Mucosa of descending colon (tissue), 3 donors: ENCODE measurements around the gene RAB4B. TPM values are rescaled to one million over a fixed set of nuclear protein-coding genes. Genes with fewer than 3 reads are reported as not detected.

ENCODE experiments used
- ATAC-seq: fragments of 200-7000 bp; cut with Tn5 transposase; one replicate; pipeline ENCODE4 v1.9.1; 2020; ENCODE audit warnings: mild to moderate bottlenecking, moderate library complexity
- DNase-seq, 3 donors: peaks; one replicate each; pipeline ENCODE4 v3.0.0-alpha.2; 2020
- H3K36me3 ChIP-seq: fragments of 200-600 bp; one replicate; pipeline ENCODE4 v1.8.0; 2021; ENCODE audit warnings: low read depth, mild to moderate bottlenecking
- H3K4me1 ChIP-seq: fragments of 200-600 bp; one replicate; pipeline ENCODE4 v1.8.0; 2021; ENCODE audit warnings: low read depth, mild to moderate bottlenecking
- H3K4me3 ChIP-seq: fragments of 200-600 bp; one replicate; pipeline ENCODE4 v1.8.0; 2021; ENCODE audit warnings: mild to moderate bottlenecking
- H3K9me3 ChIP-seq: fragments of 200-600 bp; one replicate; pipeline ENCODE4 v1.8.0; 2021; ENCODE audit warnings: mild to moderate bottlenecking
- CTCF ChIP-seq: fragments of 200-600 bp; IDR thresholded peaks from one replicate; pipeline ENCODE4 v1.8.0; 2022; ENCODE audit warnings: antibody characterized with exemption, mild to moderate bottlenecking
- intact Hi-C, 2 donors: fragments of 100-400 bp; cut with DNase I in 1 of 2; cut with micrococcal nuclease in 1 of 2; formaldehyde crosslinking; loops; one replicate each; pipeline versions ENCODE4 v1.11.0 to v1.11.1; 2022; cut with DNase I, micrococcal nuclease
- total RNA-seq, 3 donors: library from RNA; stranded (reverse); fragmentation: NEBNext Ultra II Directional in 2 of 3; extraction: Animal tissue kit (Norgen Biotek cat#: 25700) in 2 of 3; gene quantifications; one replicate each; pipeline versions ENCODE4 v1.2.1 to v1.2.4, GENCODE V29; 2021 to 2023
- donor health status: DM: no; HTN: no; CAD: no; lungs with moderate emphysema.
- donor health status: DM: no; HTN: no; CAD: no.
- donor health status: DM: no; HTN: yes; CAD: no.

Gene RAB4B
- total RNA-seq, 3 donors from 2014 or later = 46.9 to 68.1 (median 61.0) TPM

- no peak for TF ChIP-seq CTCF
- H3K4me1 ChIP-seq = no peaks in the 10 kb centered on the region
- no peaks in the 10 kb centered on the region for H3K36me3 ChIP-seq
- DNase-seq (no peak), ATAC-seq (no peak)
- H3K9me3 ChIP-seq = no peaks in the 10 kb centered on the region
- H3K4me3 ChIP-seq = no peak overlapping the region
- intact Hi-C loops = no loop called here
These were observed 8.3 kb downstream of the RAB4B start for GRCh38 chr19:40786060-40787037.

- H3K4me1 ChIP-seq = peaks cover 16% of the 10 kb centered on the region
- intact Hi-C loops = no loop called here
These were observed 13.3 kb downstream of the RAB4B start for GRCh38 chr19:40791349-40791748.

GRCh38 chr19:40791996-40792395, 13.9 kb downstream of the RAB4B start:
- Histone ChIP-seq H3K36me3 (no peaks in the 10 kb centered on the region), H3K4me1 (peaks cover 16% of the 10 kb centered on the region), H3K9me3 (no peaks in the 10 kb centered on the region), H3K4me3 (no peak overlapping the region)
- ATAC-seq (peak; percentile 68), DNase-seq (no peak)
- intact Hi-C loops = no loop called here
- TF ChIP-seq CTCF = no peak

More at GRCh38 chr19:40791349-40791748, 13.3 kb downstream of the RAB4B start:
- Histone ChIP-seq H3K36me3 (no peaks in the 10 kb centered on the region), H3K4me3 (no peak overlapping the region), H3K9me3 (no peaks in the 10 kb centered on the region)
- TF ChIP-seq CTCF = no peak
- ATAC-seq (no peak), DNase-seq (no peak)

GRCh38 chr19:40797166-40797962, 19.3 kb downstream of the RAB4B start:
- Histone ChIP-seq H3K4me1 (peaks cover 31% of the 10 kb centered on the region), H3K4me3 (no peak overlapping the region), H3K9me3 (no peaks in the 10 kb centered on the region), H3K36me3 (no peaks in the 10 kb centered on the region)
- no peak for ATAC-seq
- no peak for DNase-seq
- intact Hi-C loops = no loop called here
- no peak for TF ChIP-seq CTCF

- no peaks in the 10 kb centered on the region for H3K9me3 ChIP-seq
- no peaks in the 10 kb centered on the region for H3K36me3 ChIP-seq
- H3K4me1 ChIP-seq = peaks cover 31% of the 10 kb centered on the region
- TF ChIP-seq CTCF = no peak
- intact Hi-C loops = no loop called here
- peak overlapping the region; percentile 4 for H3K4me3 ChIP-seq
- DNase-seq (peak; percentile 78 to 92 (median 87)), ATAC-seq (peak; percentile 61)
These were observed 20.1 kb downstream of the RAB4B start for GRCh38 chr19:40797963-40798682.
